Measurements from ENCODE around the gene SURF1. TPM values are rescaled to one million over a fixed set of nuclear protein-coding genes. Genes with fewer than 3 reads are reported as not detected.

SURF1 gene
- total RNA-seq, 1 donor from 2014 or later = 42.9 TPM

GRCh38 chr9:133389562-133389961 lies 33.3 kb upstream of the SURF1 start:
- H3K9me3 Mint-ChIP-seq (ENCODE audit: low read depth) = no peaks in the 10 kb centered on the region
- H3K4me1 Mint-ChIP-seq (ENCODE audit: low read depth) = peaks cover 11% of the 10 kb centered on the region
- no peak for DNase-seq (ENCODE audit: low spot score, unreplicated experiment)
- H3K27ac Mint-ChIP-seq = no peak overlapping the region
- no peaks in the 10 kb centered on the region for H3K27me3 Mint-ChIP-seq
- no peak overlapping the region for H3K4me3 Mint-ChIP-seq (ENCODE audit: low read depth)
- H3K36me3 Mint-ChIP-seq (ENCODE audit: insufficient read depth) = no peaks in the 10 kb centered on the region
- TF ChIP-seq CTCF (IDR thresholded peaks at IDR 0.05; ENCODE audit: unreplicated experiment) = no peak

GRCh38 chr9:133389025-133389557 lies 32.8 kb upstream of the SURF1 start:
- H3K27me3 Mint-ChIP-seq = no peaks in the 10 kb centered on the region
- H3K27ac Mint-ChIP-seq = no peak overlapping the region
- H3K4me1 Mint-ChIP-seq (ENCODE audit: low read depth) = peaks cover 11% of the 10 kb centered on the region
- DNase-seq (ENCODE audit: low spot score, unreplicated experiment) = no peak
- no peaks in the 10 kb centered on the region for H3K36me3 Mint-ChIP-seq (ENCODE audit: insufficient read depth)
- no peak overlapping the region for H3K4me3 Mint-ChIP-seq (ENCODE audit: low read depth)
- TF ChIP-seq CTCF (IDR thresholded peaks at IDR 0.05; ENCODE audit: unreplicated experiment) = no peak
- H3K9me3 Mint-ChIP-seq (ENCODE audit: low read depth) = no peaks in the 10 kb centered on the region

GRCh38 chr9:133387680-133388079 lies 31.4 kb upstream of the SURF1 start:
- Mint-ChIP-seq H3K4me3 (ENCODE audit: low read depth) (no peak overlapping the region), H3K27me3 (no peaks in the 10 kb centered on the region), H3K9me3 (ENCODE audit: low read depth) (no peaks in the 10 kb centered on the region), H3K27ac (no peak overlapping the region), H3K4me1 (ENCODE audit: low read depth) (peaks cover 11% of the 10 kb centered on the region), H3K36me3 (ENCODE audit: insufficient read depth) (no peaks in the 10 kb centered on the region)
- no peak for TF ChIP-seq CTCF (IDR thresholded peaks at IDR 0.05; ENCODE audit: unreplicated experiment)
- no peak for DNase-seq (ENCODE audit: low spot score, unreplicated experiment)

GRCh38 chr9:133386338-133386737 lies 30.1 kb upstream of the SURF1 start:
- Mint-ChIP-seq H3K27ac (no peak overlapping the region), H3K9me3 (ENCODE audit: low read depth) (no peaks in the 10 kb centered on the region), H3K4me3 (ENCODE audit: low read depth) (no peak overlapping the region), H3K36me3 (ENCODE audit: insufficient read depth) (no peaks in the 10 kb centered on the region), H3K27me3 (no peaks in the 10 kb centered on the region), H3K4me1 (ENCODE audit: low read depth) (peaks cover 11% of the 10 kb centered on the region)
- no peak for DNase-seq (ENCODE audit: low spot score, unreplicated experiment)
- no peak for TF ChIP-seq CTCF (IDR thresholded peaks at IDR 0.05; ENCODE audit: unreplicated experiment)

GRCh38 chr9:133385452-133385851 lies 29.2 kb upstream of the SURF1 start:
- no peak for TF ChIP-seq CTCF (IDR thresholded peaks at IDR 0.05; ENCODE audit: unreplicated experiment)
- no peak for DNase-seq (ENCODE audit: low spot score, unreplicated experiment)
- Mint-ChIP-seq H3K9me3 (ENCODE audit: low read depth) (no peaks in the 10 kb centered on the region), H3K27ac (no peak overlapping the region), H3K36me3 (ENCODE audit: insufficient read depth) (no peaks in the 10 kb centered on the region), H3K27me3 (no peaks in the 10 kb centered on the region), H3K4me1 (ENCODE audit: low read depth) (peaks cover 11% of the 10 kb centered on the region), H3K4me3 (ENCODE audit: low read depth) (no peak overlapping the region)
